Activated gamma-delta T cell treated with Interleukin-2 at 50 U/mL for 16 hours (primary cell): ENCODE measurements around the gene HDGF.

Source experiments
- DNase-seq: peaks from one replicate; pipeline ENCODE4 v3.0.0-alpha.2; 2020

HDGF gene

GRCh38 chr1:156693848-156694689 lies 57.4 kb downstream of the HDGF start:
- no peak for DNase-seq

GRCh38 chr1:156692925-156693847 lies 58.3 kb downstream of the HDGF start:
- DNase-seq: no peak

GRCh38 chr1:156692441-156692924 lies 59.0 kb downstream of the HDGF start:
- no peak for DNase-seq
